A673 (cell line): ENCODE data around the gene JPT1. TPM values are rescaled to one million over a fixed set of nuclear protein-coding genes. Genes with fewer than 3 reads are reported as not detected.

Experiments used
- BruUV-seq: library from RNA; stranded (reverse); fragments of 400-500 nt; replicated peaks from 2 replicates; lab custom pipeline; 2021; lab: Mats Ljungman, UMichigan
- CTCF ChIA-PET: fragments of 300-600 bp; sonication (Branson Sonifier 250); formaldehyde crosslinking; loops from one replicate; lab custom pipeline; 2022; ENCODE audit warnings: antibody characterized with exemption; lab: Charles Lee
- POLR2A ChIA-PET: fragments of 300-600 bp; sonication (Branson Sonifier 250); formaldehyde crosslinking; loops from one replicate; lab custom pipeline; 2022; ENCODE audit warnings: antibody characterized with exemption; ENCODE audit not compliant: low non-redundant PET; lab: Charles Lee
- DNase-seq: peaks from one replicate; pipeline ENCODE4 v3.0.0-alpha.2; 2015; ENCODE audit warnings: low spot score
- H3K27ac ChIP-seq: fragments of 200-600 bp; sonication (generic); 2 replicates; pipeline ENCODE4 v1.5.1; 2016; ENCODE audit warnings: mixed run types, low read depth, mild to moderate bottlenecking, mixed read lengths, antibody characterized with exemption, low read length; ENCODE audit not compliant: poor library complexity, severe bottlenecking
- H3K27me3 ChIP-seq: fragments of 200-600 bp; sonication (generic); replicated peaks from 2 replicates; pipeline ENCODE4 v1.6.1; 2017; ENCODE audit warnings: mixed run types, low read depth, mild to moderate bottlenecking, mixed read lengths, antibody characterized with exemption, low read length; ENCODE audit not compliant: insufficient read depth, poor library complexity
- H3K36me3 ChIP-seq: fragments of 200-600 bp; sonication (generic); 2 replicates; pipeline ENCODE4 v1.6.1; 2016; ENCODE audit warnings: mixed run types, mild to moderate bottlenecking, mixed read lengths, antibody characterized with exemption, low read length; ENCODE audit not compliant: insufficient read depth, poor library complexity, severe bottlenecking
- H3K4me1 ChIP-seq: fragments of 200-600 bp; sonication (generic); 2 replicates; pipeline ENCODE4 v1.6.1; 2017; ENCODE audit warnings: mixed run types, mild to moderate bottlenecking, mixed read lengths, antibody characterized with exemption, low read length; ENCODE audit not compliant: insufficient read depth, poor library complexity, severe bottlenecking
- H3K4me3 ChIP-seq: fragments of 200-600 bp; sonication (generic); 2 replicates; pipeline ENCODE4 v1.5.1; 2016; ENCODE audit warnings: low read depth, mixed run types, mild to moderate bottlenecking, mixed read lengths, low read length; ENCODE audit not compliant: poor library complexity, severe bottlenecking
- H3K9me3 ChIP-seq: fragments of 200-600 bp; sonication (generic); 2 replicates; pipeline ENCODE4 v1.6.1; 2016; ENCODE audit warnings: mixed run types, low read depth, mild to moderate bottlenecking, mixed read lengths, antibody characterized with exemption, low read length; ENCODE audit not compliant: poor library complexity, severe bottlenecking
- EZH2 ChIP-seq: fragments of 200-600 bp; sonication (generic); IDR thresholded peaks from 2 replicates; pipeline ENCODE4 v1.6.1; 2017; ENCODE audit warnings: borderline replicate concordance, low read depth, mild to moderate bottlenecking, mixed read lengths, antibody characterized with exemption, low read length; ENCODE audit not compliant: poor library complexity, severe bottlenecking
- intact Hi-C: fragments of 100-400 bp; cut with micrococcal nuclease; formaldehyde crosslinking; loops from one replicate; pipeline ENCODE4 v1.10.0; 2022; ENCODE audit not compliant: unreplicated experiment
- total RNA-seq: library from RNA; stranded (reverse); gene quantifications from 2 replicates; pipeline ENCODE4 v1.2.3, GENCODE V29; 2021
- TF ChIP-seq, protein P1 (sequence below): fragments of 300-800, 200-600 bp; sonication (generic); conservative IDR thresholded peaks from 2 replicates; pipeline ENCODE4 v1.5.1; 2017; ENCODE audit warnings: low read depth, mild to moderate bottlenecking, antibody characterized with exemption, low read length, moderate library complexity, mixed read lengths

JPT1 gene
- total RNA-seq, 1 experiment from 2014 or later: 526 TPM

- no peaks in the 10 kb centered on the region for H3K9me3 ChIP-seq
- no peaks in the 10 kb centered on the region for H3K27me3 ChIP-seq
- peak overlapping the region; percentile 74 for H3K27ac ChIP-seq
- peaks cover 4% of the 10 kb centered on the region for H3K4me1 ChIP-seq
- ChIA-PET CTCF (interaction anchor here (0.6 to 2.5 kb wide), 18 partner anchors 9 to 280 kb away, joined by 3 to 30 read pairs (median 4); partner anchors contain the start of genes MIF4GD, MRPL58 and NT5C), POLR2A (interaction anchor here (0.9 kb wide), 1 partner anchor 88 kb away, joined by 4 read pairs; no protein-coding TSS in a partner anchor)
- peak; percentile 91 for DNase-seq
- H3K4me3 ChIP-seq: peak overlapping the region; percentile 47
- TF ChIP-seq, protein P1, sequence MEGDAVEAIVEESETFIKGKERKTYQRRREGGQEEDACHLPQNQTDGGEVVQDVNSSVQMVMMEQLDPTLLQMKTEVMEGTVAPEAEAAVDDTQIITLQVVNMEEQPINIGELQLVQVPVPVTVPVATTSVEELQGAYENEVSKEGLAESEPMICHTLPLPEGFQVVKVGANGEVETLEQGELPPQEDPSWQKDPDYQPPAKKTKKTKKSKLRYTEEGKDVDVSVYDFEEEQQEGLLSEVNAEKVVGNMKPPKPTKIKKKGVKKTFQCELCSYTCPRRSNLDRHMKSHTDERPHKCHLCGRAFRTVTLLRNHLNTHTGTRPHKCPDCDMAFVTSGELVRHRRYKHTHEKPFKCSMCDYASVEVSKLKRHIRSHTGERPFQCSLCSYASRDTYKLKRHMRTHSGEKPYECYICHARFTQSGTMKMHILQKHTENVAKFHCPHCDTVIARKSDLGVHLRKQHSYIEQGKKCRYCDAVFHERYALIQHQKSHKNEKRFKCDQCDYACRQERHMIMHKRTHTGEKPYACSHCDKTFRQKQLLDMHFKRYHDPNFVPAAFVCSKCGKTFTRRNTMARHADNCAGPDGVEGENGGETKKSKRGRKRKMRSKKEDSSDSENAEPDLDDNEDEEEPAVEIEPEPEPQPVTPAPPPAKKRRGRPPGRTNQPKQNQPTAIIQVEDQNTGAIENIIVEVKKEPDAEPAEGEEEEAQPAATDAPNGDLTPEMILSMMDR: peak; percentile 96
- no peak for TF ChIP-seq EZH2
- intact Hi-C loops: loop anchor here (2.0 to 10.0 kb wide), 4 partner anchors 17 to 299 kb away; partner anchors contain the start of genes NT5C and NUP85
- H3K36me3 ChIP-seq: no peaks in the 10 kb centered on the region
- BruUV-seq: no TSS peak
Measured at GRCh38 chr17:75113798-75114551, 40.3 kb downstream of the JPT1 start.

DNA sequence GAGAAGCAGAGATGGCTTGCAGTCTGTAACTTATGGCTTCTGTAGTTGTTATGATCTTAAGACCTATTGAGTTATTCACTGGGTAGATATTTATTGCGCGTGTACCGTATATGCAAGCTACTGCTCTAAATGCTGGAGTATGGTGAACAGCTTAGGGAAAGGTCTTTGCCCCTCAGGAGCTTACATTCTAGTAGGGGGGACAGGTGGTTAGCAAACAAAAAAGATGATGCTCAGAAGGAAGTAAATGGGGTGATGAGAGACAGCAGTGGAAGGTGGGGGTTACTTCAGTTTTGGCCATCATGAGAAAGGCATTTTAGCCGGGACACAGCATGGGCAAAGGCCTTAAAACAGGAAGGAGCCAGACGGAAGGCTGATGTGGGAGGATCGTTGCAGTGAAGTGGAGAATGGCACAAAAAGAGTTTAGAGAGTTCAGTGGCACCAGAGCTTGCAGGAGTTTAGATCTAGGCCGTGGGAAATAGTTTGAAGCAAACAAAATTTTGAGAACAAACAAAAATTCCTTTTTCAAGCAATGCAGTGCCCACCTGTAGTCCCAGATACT lies 42.5 kb downstream of the JPT1 start:
- Histone ChIP-seq H3K36me3 (no peaks in the 10 kb centered on the region), H3K4me3 (no peak overlapping the region), H3K27me3 (no peaks in the 10 kb centered on the region), H3K4me1 (peaks cover 4% of the 10 kb centered on the region), H3K9me3 (no peaks in the 10 kb centered on the region), H3K27ac (no peak overlapping the region)
- intact Hi-C loops: loop anchor here (10.0 kb wide), 1 partner anchor 147 kb away; no protein-coding TSS in a partner anchor
- DNase-seq: no peak
- TSS peak; percentile 28 for BruUV-seq
- TF ChIP-seq, protein P1: no peak
- TF ChIP-seq EZH2: no peak
- ChIA-PET POLR2A (interaction anchor here (0.6 kb wide), 1 partner anchor 15 kb away, joined by 7 read pairs; no protein-coding TSS in a partner anchor), CTCF (interaction anchor here (1.0 kb wide), 1 partner anchor 19 kb away, joined by 3 read pairs; no protein-coding TSS in a partner anchor)

- no TSS peak for BruUV-seq
- Histone ChIP-seq H3K4me3 (peak overlapping the region; percentile 74), H3K4me1 (peaks cover 8% of the 10 kb centered on the region), H3K27ac (peak overlapping the region; percentile 22), H3K9me3 (no peaks in the 10 kb centered on the region), H3K27me3 (no peaks in the 10 kb centered on the region), H3K36me3 (no peaks in the 10 kb centered on the region)
- ChIA-PET POLR2A (interaction anchor here (0.5 to 0.6 kb wide), 2 partner anchors 10 to 25 kb away, joined by 5 to 17 read pairs; no protein-coding TSS in a partner anchor), CTCF (interaction anchor here (0.6 to 1.0 kb wide), 4 partner anchors 20 to 1127 kb away, joined by 3 to 5 read pairs (median 4); no protein-coding TSS in a partner anchor)
- DNase-seq: no peak
- intact Hi-C loops: loop anchor here (10.0 kb wide), 1 partner anchor 146 kb away; no protein-coding TSS in a partner anchor
- TF ChIP-seq, protein P1: no peak
- TF ChIP-seq EZH2: no peak
Measured at GRCh38 chr17:75110234-75110937, 43.9 kb downstream of the JPT1 start.
